HEK293 (cell line): ENCODE results near the gene TTLL9.
A peak's percentile ranks its signal among the peaks of the same experiment; 100 is the strongest.

ENCODE experiments used
- CTCF ChIA-PET: fragments of 350-600 bp; formaldehyde crosslinking; extraction: SDS; loops from one replicate; lab custom pipeline; 2021; ENCODE audit warnings: antibody characterized with exemption; lab: Yijun Ruan, JAX
- POLR2A ChIA-PET: fragments of 300-600 bp; formaldehyde crosslinking; extraction: SDS; loops from one replicate; lab custom pipeline; 2020; ENCODE audit warnings: antibody characterized with exemption, inconsistent platforms; lab: Yijun Ruan, JAX
- H3K27ac ChIP-seq: fragments of 200-500 bp; sonication (Bioruptor generic); 2 replicates; pipeline ENCODE4 v1.5.1; 2014; ENCODE audit warnings: low read depth, low read length, control low read depth, inconsistent platforms; ENCODE audit errors: extremely low read depth
- H3K36me3 ChIP-seq, 2 experiments: fragments of 200-500 bp in 1 of 2; sonication (Bioruptor generic) in 1 of 2; 1 replicate in 1 of 2; 2 replicates in 1 of 2; pipeline ENCODE4 v1.5.1; 2014 to 2017; ENCODE audit warnings: inconsistent platforms in 2 of 2, low read length in 2 of 2; ENCODE audit not compliant: control insufficient read depth in 2 of 2, insufficient read depth in 1 of 2
- H3K4me1 ChIP-seq: fragments of 200-500 bp; sonication (Bioruptor generic); 2 replicates; pipeline ENCODE4 v1.5.1; 2014; ENCODE audit warnings: mild to moderate bottlenecking, low read length, inconsistent platforms; ENCODE audit not compliant: control insufficient read depth, insufficient read depth
- H3K4me3 ChIP-seq: 2 replicates; pipeline ENCODE4 v1.5.1; 2011; ENCODE audit warnings: low read depth, mild to moderate bottlenecking, control low read depth, low read length, moderate library complexity
- H3K9me3 ChIP-seq: fragments of 200-500 bp; sonication (Bioruptor generic); 2 replicates; pipeline ENCODE4 v1.5.1; 2014; ENCODE audit warnings: low read depth, low read length, inconsistent platforms; ENCODE audit not compliant: control insufficient read depth, insufficient read depth
- GLI2 ChIP-seq: fragments of 450-650 bp; formaldehyde crosslinking; IDR thresholded peaks from 2 replicates; pipeline ENCODE4; 2017; ENCODE audit warnings: missing biosample characterization, missing genetic modification characterization, low read depth, borderline replicate concordance
- GLIS2 ChIP-seq: fragments of 450-650 bp; formaldehyde crosslinking; IDR thresholded peaks from 2 replicates; pipeline ENCODE4 v1.5.1; 2016; ENCODE audit warnings: missing biosample characterization, missing genetic modification characterization
- PRDM1 ChIP-seq: fragments of 450-650 bp; formaldehyde crosslinking; IDR thresholded peaks from 2 replicates; pipeline ENCODE4; 2016; ENCODE audit warnings: missing biosample characterization, missing genetic modification characterization
- SP3 ChIP-seq: fragments of 450-650 bp; formaldehyde crosslinking; IDR thresholded peaks from 2 replicates; pipeline ENCODE4 v1.5.1; 2016; ENCODE audit warnings: missing biosample characterization, missing genetic modification characterization
- WT1 ChIP-seq: fragments of 450-650 bp; formaldehyde crosslinking; IDR thresholded peaks from 2 replicates; pipeline ENCODE4 v1.5.1; 2016; ENCODE audit warnings: missing biosample characterization, missing genetic modification characterization
- ZFP69B ChIP-seq: fragments of 450-650 bp; formaldehyde crosslinking; IDR thresholded peaks from 2 replicates; pipeline ENCODE4 v1.5.1; 2016; ENCODE audit warnings: missing biosample characterization, missing genetic modification characterization
- ZNF140 ChIP-seq: fragments of 450-650 bp; formaldehyde crosslinking; IDR thresholded peaks from 2 replicates; pipeline ENCODE4 v1.5.1; 2016; ENCODE audit warnings: missing biosample characterization, missing genetic modification characterization
- ZNF16 ChIP-seq: fragments of 450-650 bp; formaldehyde crosslinking; IDR thresholded peaks from 2 replicates; pipeline ENCODE4 v1.5.1; 2016; ENCODE audit warnings: low read depth, missing biosample characterization, missing genetic modification characterization
- ZNF302 ChIP-seq: fragments of 450-650 bp; formaldehyde crosslinking; IDR thresholded peaks from 2 replicates; pipeline ENCODE4 v1.5.1; 2016; ENCODE audit warnings: missing biosample characterization, missing genetic modification characterization, low read depth
- ZNF335 ChIP-seq: fragments of 450-650 bp; formaldehyde crosslinking; conservative IDR thresholded peaks from 2 replicates; pipeline ENCODE4 v1.5.1; 2016; ENCODE audit warnings: missing biosample characterization, missing genetic modification characterization
- ZNF366 ChIP-seq: fragments of 450-650 bp; formaldehyde crosslinking; conservative IDR thresholded peaks from 2 replicates; pipeline ENCODE4 v1.5.1; 2016; ENCODE audit warnings: missing biosample characterization, missing genetic modification characterization
- ZNF394 ChIP-seq: fragments of 450-650 bp; formaldehyde crosslinking; IDR thresholded peaks from 2 replicates; pipeline ENCODE4 v1.5.1; 2016; ENCODE audit warnings: missing biosample characterization, missing genetic modification characterization, mild to moderate bottlenecking, moderate library complexity, borderline replicate concordance
- ZNF404 ChIP-seq: fragments of 450-650 bp; formaldehyde crosslinking; IDR thresholded peaks from 2 replicates; pipeline ENCODE4 v1.5.1; 2017; ENCODE audit warnings: missing biosample characterization, missing genetic modification characterization
- ZNF48 ChIP-seq: fragments of 450-650 bp; formaldehyde crosslinking; IDR thresholded peaks from 2 replicates; pipeline ENCODE4 v1.5.1; 2016; ENCODE audit warnings: missing biosample characterization, missing genetic modification characterization
- ZNF529 ChIP-seq: fragments of 450-650 bp; formaldehyde crosslinking; IDR thresholded peaks from 2 replicates; pipeline ENCODE4 v1.5.1; 2017; ENCODE audit warnings: missing genetic modification characterization, missing biosample characterization; ENCODE audit not compliant: insufficient replicate concordance
- ZNF549 ChIP-seq: fragments of 450-650 bp; IDR thresholded peaks from 2 replicates; pipeline ENCODE4 v1.5.1; 2018; ENCODE audit warnings: missing biosample characterization, missing genetic modification characterization, mild to moderate bottlenecking, inconsistent platforms, moderate library complexity
- ZNF585B ChIP-seq: fragments of 450-650 bp; formaldehyde crosslinking; IDR thresholded peaks from 2 replicates; pipeline ENCODE4 v1.5.1; 2016; ENCODE audit warnings: missing biosample characterization, missing genetic modification characterization
- ZNF626 ChIP-seq: fragments of 450-650 bp; sonication (Bioruptor Pico); formaldehyde crosslinking; IDR thresholded peaks from 2 replicates; pipeline ENCODE4 v1.5.1; 2018; ENCODE audit warnings: missing biosample characterization, missing genetic modification characterization, inconsistent platforms
- ZNF654 ChIP-seq: fragments of 450-650 bp; formaldehyde crosslinking; IDR thresholded peaks from 2 replicates; pipeline ENCODE4 v1.5.1; 2016; ENCODE audit warnings: low read depth, missing biosample characterization, missing genetic modification characterization
- ZNF670 ChIP-seq: fragments of 450-650 bp; formaldehyde crosslinking; IDR thresholded peaks from 2 replicates; pipeline ENCODE4 v1.5.1; 2016; ENCODE audit warnings: missing biosample characterization, missing genetic modification characterization, low read depth
- ZNF707 ChIP-seq: fragments of 450-650 bp; formaldehyde crosslinking; IDR thresholded peaks from 2 replicates; pipeline ENCODE4 v1.5.1; 2016; ENCODE audit warnings: missing biosample characterization, missing genetic modification characterization
- TF ChIP-seq, protein P1 (sequence below): fragments of 450-650 bp; formaldehyde crosslinking; IDR thresholded peaks from 2 replicates; pipeline ENCODE4 v1.5.1; 2016; ENCODE audit warnings: missing biosample characterization, missing genetic modification characterization
- TF ChIP-seq, protein P2 (sequence below): fragments of 450-650 bp; formaldehyde crosslinking; IDR thresholded peaks from 2 replicates; pipeline ENCODE4 v1.5.1; 2017; ENCODE audit warnings: missing biosample characterization, mild to moderate bottlenecking, missing genetic modification characterization, moderate library complexity
- TF ChIP-seq, protein P3 (sequence below): fragments of 450-650 bp; formaldehyde crosslinking; IDR thresholded peaks from 2 replicates; pipeline ENCODE4 v1.5.1; 2016; ENCODE audit warnings: missing biosample characterization, missing genetic modification characterization

The TTLL9 gene

DNA sequence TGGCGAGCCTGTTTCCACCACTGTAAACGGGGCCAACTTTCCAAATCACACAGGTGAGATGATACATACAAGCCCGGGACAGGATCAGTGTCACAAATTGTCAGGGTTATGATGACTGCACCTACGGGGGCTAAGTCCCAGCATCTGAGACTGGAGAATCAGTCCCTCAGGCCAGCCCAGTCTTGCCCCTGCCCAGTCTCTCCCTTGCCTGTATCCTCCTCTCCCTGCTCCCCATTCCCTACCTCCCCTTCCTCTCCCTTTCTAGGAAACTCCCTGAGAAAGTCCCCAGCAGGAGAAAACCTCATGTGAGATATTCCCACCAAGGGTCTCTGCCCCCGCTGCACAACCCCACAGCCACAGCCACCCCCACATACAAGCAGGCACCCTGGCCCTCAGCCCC, 26.6 kb upstream of the TTLL9 start:
- Histone ChIP-seq H3K4me3 (no peak overlapping the region), H3K27ac (no peak overlapping the region), H3K9me3 (no peaks in the 10 kb centered on the region), H3K36me3 (no peaks in the 10 kb centered on the region), H3K4me1 (no peaks in the 10 kb centered on the region)
- ChIA-PET CTCF (interaction anchor here (0.6 to 3.7 kb wide), 5 partner anchors 9 to 188 kb away, joined by 3 to 17 read pairs (median 6); partner anchors contain the start of gene PDRG1), POLR2A (no interaction called here)
- TF ChIP-seq GLI2 (tag by site-specific recombination) = no peak
- 0 out of 2 replicates have a peak, but pooled peaks have one; percentile 52 for TF ChIP-seq PRDM1 (tag by site-specific recombination)
- TF ChIP-seq GLIS2 = 0 out of 2 replicates have a peak, but pooled peaks have one; percentile 41
- TF ChIP-seq ZNF48 = no peak

DNA sequence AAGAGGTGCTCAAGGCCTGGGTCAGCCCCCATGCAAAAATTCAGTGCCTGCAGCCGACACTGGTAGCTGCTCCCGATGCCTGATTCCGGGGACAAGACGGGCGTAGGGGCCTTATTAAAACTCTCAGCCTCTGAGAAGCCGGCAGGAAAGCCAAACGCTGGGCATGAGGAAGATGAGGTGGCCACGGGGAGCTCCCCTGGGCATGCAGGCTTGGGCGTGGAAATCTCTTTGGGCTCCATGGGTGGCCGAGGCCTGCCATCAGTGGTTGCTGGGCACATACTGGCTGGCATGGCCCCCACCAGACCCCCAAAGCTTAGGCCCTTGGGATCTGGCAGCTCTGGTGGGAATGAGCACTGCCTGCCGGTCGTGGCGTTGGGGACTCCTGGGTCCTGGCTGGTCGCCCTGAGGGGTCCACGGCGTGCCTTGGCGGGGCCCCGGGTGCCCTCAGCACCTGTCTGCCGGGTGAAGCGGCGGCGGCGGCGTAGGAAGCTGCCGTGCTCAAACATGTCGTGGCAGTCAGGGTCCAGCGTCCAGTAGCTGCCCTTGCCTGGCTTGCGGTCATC, 25.6 kb upstream of the TTLL9 start:
- TF ChIP-seq, protein P1, sequence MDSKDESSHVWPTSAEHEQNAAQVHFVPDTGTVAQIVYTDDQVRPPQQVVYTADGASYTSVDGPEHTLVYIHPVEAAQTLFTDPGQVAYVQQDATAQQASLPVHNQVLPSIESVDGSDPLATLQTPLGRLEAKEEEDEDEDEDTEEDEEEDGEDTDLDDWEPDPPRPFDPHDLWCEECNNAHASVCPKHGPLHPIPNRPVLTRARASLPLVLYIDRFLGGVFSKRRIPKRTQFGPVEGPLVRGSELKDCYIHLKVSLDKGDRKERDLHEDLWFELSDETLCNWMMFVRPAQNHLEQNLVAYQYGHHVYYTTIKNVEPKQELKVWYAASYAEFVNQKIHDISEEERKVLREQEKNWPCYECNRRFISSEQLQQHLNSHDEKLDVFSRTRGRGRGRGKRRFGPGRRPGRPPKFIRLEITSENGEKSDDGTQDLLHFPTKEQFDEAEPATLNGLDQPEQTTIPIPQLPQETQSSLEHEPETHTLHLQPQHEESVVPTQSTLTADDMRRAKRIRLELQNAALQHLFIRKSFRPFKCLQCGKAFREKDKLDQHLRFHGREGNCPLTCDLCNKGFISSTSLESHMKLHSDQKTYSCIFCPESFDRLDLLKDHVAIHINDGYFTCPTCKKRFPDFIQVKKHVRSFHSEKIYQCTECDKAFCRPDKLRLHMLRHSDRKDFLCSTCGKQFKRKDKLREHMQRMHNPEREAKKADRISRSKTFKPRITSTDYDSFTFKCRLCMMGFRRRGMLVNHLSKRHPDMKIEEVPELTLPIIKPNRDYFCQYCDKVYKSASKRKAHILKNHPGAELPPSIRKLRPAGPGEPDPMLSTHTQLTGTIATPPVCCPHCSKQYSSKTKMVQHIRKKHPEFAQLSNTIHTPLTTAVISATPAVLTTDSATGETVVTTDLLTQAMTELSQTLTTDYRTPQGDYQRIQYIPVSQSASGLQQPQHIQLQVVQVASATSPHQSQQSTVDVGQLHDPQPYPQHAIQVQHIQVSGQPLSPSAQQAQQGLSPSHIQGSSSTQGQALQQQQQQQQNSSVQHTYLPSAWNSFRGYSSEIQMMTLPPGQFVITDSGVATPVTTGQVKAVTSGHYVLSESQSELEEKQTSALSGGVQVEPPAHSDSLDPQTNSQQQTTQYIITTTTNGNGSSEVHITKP (tag by site-specific recombination) = no peak
- no peak for TF ChIP-seq ZNF654 (tag by site-specific recombination)
- TF ChIP-seq ZNF549 = no peak
- TF ChIP-seq ZNF140 = no peak
- TF ChIP-seq ZNF302 (tag by site-specific recombination) = no peak
- no peak for TF ChIP-seq ZNF394
- TF ChIP-seq ZNF404 (tag by site-specific recombination) = no peak
- no peak for TF ChIP-seq ZNF670 (tag by site-specific recombination)
- TF ChIP-seq ZNF585B (tag by site-specific recombination) = no peak
- no peak for TF ChIP-seq ZNF529 (tag by site-specific recombination)
- no peak for TF ChIP-seq ZNF366 (tag by site-specific recombination)
- TF ChIP-seq WT1 (tag by site-specific recombination) = no peak
- TF ChIP-seq, protein P2, sequence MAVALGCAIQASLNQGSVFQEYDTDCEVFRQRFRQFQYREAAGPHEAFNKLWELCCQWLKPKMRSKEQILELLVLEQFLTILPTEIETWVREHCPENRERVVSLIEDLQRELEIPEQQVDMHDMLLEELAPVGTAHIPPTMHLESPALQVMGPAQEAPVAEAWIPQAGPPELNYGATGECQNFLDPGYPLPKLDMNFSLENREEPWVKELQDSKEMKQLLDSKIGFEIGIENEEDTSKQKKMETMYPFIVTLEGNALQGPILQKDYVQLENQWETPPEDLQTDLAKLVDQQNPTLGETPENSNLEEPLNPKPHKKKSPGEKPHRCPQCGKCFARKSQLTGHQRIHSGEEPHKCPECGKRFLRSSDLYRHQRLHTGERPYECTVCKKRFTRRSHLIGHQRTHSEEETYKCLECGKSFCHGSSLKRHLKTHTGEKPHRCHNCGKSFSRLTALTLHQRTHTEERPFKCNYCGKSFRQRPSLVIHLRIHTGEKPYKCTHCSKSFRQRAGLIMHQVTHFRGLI (tag by site-specific recombination) = no peak
- no peak for TF ChIP-seq ZNF335
- no peak for TF ChIP-seq SP3 (tag by site-specific recombination)
- TF ChIP-seq ZNF16 (tag by site-specific recombination) = no peak
- TF ChIP-seq, protein P3, sequence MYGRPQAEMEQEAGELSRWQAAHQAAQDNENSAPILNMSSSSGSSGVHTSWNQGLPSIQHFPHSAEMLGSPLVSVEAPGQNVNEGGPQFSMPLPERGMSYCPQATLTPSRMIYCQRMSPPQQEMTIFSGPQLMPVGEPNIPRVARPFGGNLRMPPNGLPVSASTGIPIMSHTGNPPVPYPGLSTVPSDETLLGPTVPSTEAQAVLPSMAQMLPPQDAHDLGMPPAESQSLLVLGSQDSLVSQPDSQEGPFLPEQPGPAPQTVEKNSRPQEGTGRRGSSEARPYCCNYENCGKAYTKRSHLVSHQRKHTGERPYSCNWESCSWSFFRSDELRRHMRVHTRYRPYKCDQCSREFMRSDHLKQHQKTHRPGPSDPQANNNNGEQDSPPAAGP (tag by site-specific recombination) = no peak
- no peak for TF ChIP-seq ZNF707 (tag by site-specific recombination)
- TF ChIP-seq ZFP69B (tag by site-specific recombination) = no peak
- no peak for TF ChIP-seq ZNF626 (tag by site-specific recombination)
- Histone ChIP-seq H3K4me3 (no peak overlapping the region), H3K36me3 (no peaks in the 10 kb centered on the region), H3K27ac (no peak overlapping the region), H3K9me3 (no peaks in the 10 kb centered on the region), H3K4me1 (no peaks in the 10 kb centered on the region)
- POLR2A ChIA-PET = interaction anchor here (0.5 kb wide), 1 partner anchor 96 kb away, joined by 3 read pairs; no protein-coding TSS in a partner anchor
- CTCF ChIA-PET = interaction anchor here (0.6 to 4.9 kb wide), 7 partner anchors 8 to 384 kb away, joined by 3 to 87 read pairs (median 6); no protein-coding TSS in a partner anchor
